RWPE2 (cell line): ENCODE results near the gene AKAP8L.
"Not testable (repeated sequence)": the region's sequence is repeated elsewhere in the genome, so short reads cannot be mapped to it uniquely, and the experiment has no call there.

ENCODE experiments used
- ATAC-seq: fragments of 200-7000 bp; cut with Tn5 transposase; 3 replicates; pipeline ENCODE4 v1.9.1; 2021; ENCODE audit warnings: low read depth
- DNase-seq: peaks from one replicate; pipeline ENCODE4 v3.0.0-alpha.2; 2020; ENCODE audit warnings: low spot score
- H3K27ac ChIP-seq: fragments of 450-650 bp; 2 replicates; pipeline ENCODE4 v1.5.1; 2017; ENCODE audit warnings: mild to moderate bottlenecking; ENCODE audit not compliant: poor library complexity, severe bottlenecking
- H3K27me3 ChIP-seq: fragments of 250-450 bp; sonication (Bioruptor Pico); 2 replicates; pipeline ENCODE4 v1.5.1; 2021; ENCODE audit warnings: mild to moderate bottlenecking, moderate library complexity; ENCODE audit not compliant: insufficient read depth, poor library complexity, severe bottlenecking
- H3K36me3 ChIP-seq: fragments of 250-450 bp; sonication (Bioruptor Pico); 2 replicates; pipeline ENCODE4 v1.5.1; 2020; ENCODE audit warnings: low read depth, mild to moderate bottlenecking, moderate library complexity
- H3K4me1 ChIP-seq: fragments of 250-450 bp; sonication (Bioruptor Pico); 2 replicates; pipeline ENCODE4 v1.5.1; 2021; ENCODE audit warnings: mild to moderate bottlenecking, moderate library complexity; ENCODE audit not compliant: insufficient read depth, poor library complexity, severe bottlenecking
- H3K4me3 ChIP-seq: fragments of 250-450 bp; sonication (Bioruptor Pico); 2 replicates; pipeline ENCODE4 v1.5.1; 2021; ENCODE audit warnings: mild to moderate bottlenecking, moderate library complexity; ENCODE audit not compliant: severe bottlenecking
- H3K9me3 ChIP-seq: fragments of 250-450 bp; sonication (Bioruptor Pico); 2 replicates; pipeline ENCODE4 v1.5.1; 2021; ENCODE audit warnings: mild to moderate bottlenecking, moderate library complexity; ENCODE audit not compliant: severe bottlenecking
- CTCF ChIP-seq: fragments of 450-650 bp; IDR thresholded peaks from one replicate; pipeline ENCODE4 v1.5.1; 2017; ENCODE audit warnings: mild to moderate bottlenecking, moderate library complexity; ENCODE audit not compliant: poor library complexity, severe bottlenecking

Gene AKAP8L

GRCh38 chr19:15369594-15369891, 49.2 kb downstream of the AKAP8L start:
- ATAC-seq (no peak), DNase-seq (no peak)
- Histone ChIP-seq H3K27ac (no peak overlapping the region), H3K4me1 (no peaks in the 10 kb centered on the region), H3K36me3 (peaks cover 85% of the 10 kb centered on the region), H3K9me3 (no peaks in the 10 kb centered on the region), H3K4me3 (no peak overlapping the region), H3K27me3 (no peaks in the 10 kb centered on the region)
- TF ChIP-seq CTCF: no peak

- no peak overlapping the region for H3K27ac ChIP-seq
- H3K36me3 ChIP-seq: peaks cover 86% of the 10 kb centered on the region
- no peaks in the 10 kb centered on the region for H3K9me3 ChIP-seq
- ATAC-seq (no peak), DNase-seq (no peak)
- H3K4me1 ChIP-seq: no peaks in the 10 kb centered on the region
- no peak for TF ChIP-seq CTCF
- no peaks in the 10 kb centered on the region for H3K27me3 ChIP-seq
- no peak overlapping the region for H3K4me3 ChIP-seq
These were observed 49.8 kb downstream of the AKAP8L start for GRCh38 chr19:15368798-15369593.

- DNase-seq: no peak
- no peaks in the 10 kb centered on the region for H3K4me1 ChIP-seq
- H3K27me3 ChIP-seq: no peaks in the 10 kb centered on the region
- no peaks in the 10 kb centered on the region for H3K9me3 ChIP-seq
- no peak overlapping the region for H3K27ac ChIP-seq
- no peak for ATAC-seq
- TF ChIP-seq CTCF: no peak
- peaks cover 79% of the 10 kb centered on the region for H3K36me3 ChIP-seq
- H3K4me3 ChIP-seq: no peak overlapping the region
These were observed 50.6 kb downstream of the AKAP8L start for GRCh38 chr19:15368051-15368632.

- Histone ChIP-seq H3K4me1 (no peaks in the 10 kb centered on the region), H3K9me3 (no peaks in the 10 kb centered on the region), H3K27ac (no peak overlapping the region), H3K36me3 (peaks cover 72% of the 10 kb centered on the region), H3K4me3 (no peak overlapping the region), H3K27me3 (no peaks in the 10 kb centered on the region)
- DNase-seq (no peak), ATAC-seq (no peak)
- TF ChIP-seq CTCF: no peak
These were observed 51.3 kb downstream of the AKAP8L start for GRCh38 chr19:15367439-15367838.

GRCh38 chr19:15365264-15365663, 53.5 kb downstream of the AKAP8L start:
- H3K36me3 ChIP-seq: peaks cover 66% of the 10 kb centered on the region
- no peak for TF ChIP-seq CTCF
- H3K4me3 ChIP-seq: no peak overlapping the region
- no peaks in the 10 kb centered on the region for H3K27me3 ChIP-seq
- no peaks in the 10 kb centered on the region for H3K9me3 ChIP-seq
- H3K27ac ChIP-seq: no peak overlapping the region
- ATAC-seq (no peak), DNase-seq (no peak)
- H3K4me1 ChIP-seq: no peaks in the 10 kb centered on the region

- not testable (repeated sequence) for H3K27me3 ChIP-seq, H3K4me1 ChIP-seq, H3K27ac ChIP-seq, H3K9me3 ChIP-seq, DNase-seq, ATAC-seq, H3K4me3 ChIP-seq
- peaks cover 67% of the 10 kb centered on the region for H3K36me3 ChIP-seq
These were observed 55.0 kb downstream of the AKAP8L start for GRCh38 chr19:15363791-15364190.

- H3K4me1 ChIP-seq, H3K27me3 ChIP-seq, H3K27ac ChIP-seq, H3K4me3 ChIP-seq, DNase-seq, H3K9me3 ChIP-seq, ATAC-seq: not testable (repeated sequence)
- peaks cover 67% of the 10 kb centered on the region for H3K36me3 ChIP-seq
These were observed 55.7 kb downstream of the AKAP8L start for GRCh38 chr19:15363048-15363447.
